HUES64 (cell line): ENCODE measurements around the gene ZNF746.

Experiments used
- H3K27ac ChIP-seq: 2 replicates; pipeline ENCODE4 v1.7.0; 2013; ENCODE audit warnings: low read depth, low read length, inconsistent platforms
- H3K27me3 ChIP-seq: 2 replicates; pipeline ENCODE4 v1.6.1; 2013; ENCODE audit warnings: mild to moderate bottlenecking, low read length; ENCODE audit not compliant: insufficient read depth
- H3K36me3 ChIP-seq: 2 replicates; pipeline ENCODE4 v1.6.1; 2013; ENCODE audit warnings: mild to moderate bottlenecking, low read length; ENCODE audit not compliant: insufficient read depth
- H3K4me1 ChIP-seq: 2 replicates; pipeline ENCODE4 v1.6.1; 2013; ENCODE audit warnings: mild to moderate bottlenecking, low read length, moderate library complexity; ENCODE audit not compliant: insufficient read depth
- H3K4me3 ChIP-seq: 2 replicates; pipeline ENCODE4 v1.5.1; 2013; ENCODE audit warnings: mild to moderate bottlenecking, low read length, moderate library complexity
- H3K9ac ChIP-seq: 2 replicates; pipeline ENCODE4 v1.6.1; 2013; ENCODE audit warnings: mild to moderate bottlenecking, low read depth, low read length
- H3K9me3 ChIP-seq: 2 replicates; pipeline ENCODE4 v1.6.1; 2013; ENCODE audit warnings: low read depth, low read length; ENCODE audit not compliant: insufficient read depth
- whole genome bisulfite sequencing: fragments of 150-250, 120-280 bp; methylation state at CpG from one replicate; pipeline ENCODE4 v1.1.7; 2013; ENCODE audit warnings: missing lambda C conversion rate; 5-methylcytosine and 5-hydroxymethylcytosine counted together

The ZNF746 gene

DNA sequence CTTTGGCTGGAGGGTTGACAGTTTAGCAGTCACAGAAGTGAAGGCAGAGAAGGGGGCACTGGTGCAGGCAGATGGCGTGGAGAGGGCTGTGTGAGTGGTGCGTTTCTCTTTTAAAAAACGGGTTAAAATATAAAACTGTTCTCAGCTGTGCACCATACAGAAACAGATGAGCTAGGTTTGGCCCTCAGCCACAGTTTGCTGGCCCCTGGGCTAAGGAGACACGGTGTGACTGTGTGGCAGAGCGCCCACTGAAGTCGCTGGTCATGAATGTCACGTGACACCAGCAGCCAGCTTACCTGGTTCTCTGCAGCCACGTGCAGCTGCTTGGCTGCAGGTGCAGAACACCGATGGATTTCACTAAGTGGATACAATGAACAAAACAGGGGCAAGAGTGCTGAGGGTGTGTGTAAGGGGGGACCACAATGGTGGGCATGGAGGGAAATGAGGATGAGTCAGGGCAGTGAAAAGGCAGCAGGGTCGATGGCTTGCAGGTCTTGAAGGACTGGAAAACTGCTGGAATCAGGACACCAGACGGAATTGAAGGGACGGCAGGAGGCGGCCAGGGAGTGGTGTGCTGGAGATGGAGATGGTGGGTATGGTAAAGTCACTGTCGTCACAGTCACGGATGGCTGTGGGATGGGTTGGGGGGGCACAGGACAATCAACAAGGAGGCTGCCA, 7.4 kb downstream of the ZNF746 start:
- no peak overlapping the region for H3K9ac ChIP-seq
- H3K4me1 ChIP-seq, result no peaks in the 10 kb centered on the region
- peaks cover 83% of the 10 kb centered on the region for H3K36me3 ChIP-seq
- H3K9me3 ChIP-seq, result no peaks in the 10 kb centered on the region
- WGBS, result 94% methylated on average over 15 of the region's 15 CpGs
- H3K27ac ChIP-seq, result no peak overlapping the region
- no peaks in the 10 kb centered on the region for H3K27me3 ChIP-seq
- H3K4me3 ChIP-seq, result no peak overlapping the region

DNA sequence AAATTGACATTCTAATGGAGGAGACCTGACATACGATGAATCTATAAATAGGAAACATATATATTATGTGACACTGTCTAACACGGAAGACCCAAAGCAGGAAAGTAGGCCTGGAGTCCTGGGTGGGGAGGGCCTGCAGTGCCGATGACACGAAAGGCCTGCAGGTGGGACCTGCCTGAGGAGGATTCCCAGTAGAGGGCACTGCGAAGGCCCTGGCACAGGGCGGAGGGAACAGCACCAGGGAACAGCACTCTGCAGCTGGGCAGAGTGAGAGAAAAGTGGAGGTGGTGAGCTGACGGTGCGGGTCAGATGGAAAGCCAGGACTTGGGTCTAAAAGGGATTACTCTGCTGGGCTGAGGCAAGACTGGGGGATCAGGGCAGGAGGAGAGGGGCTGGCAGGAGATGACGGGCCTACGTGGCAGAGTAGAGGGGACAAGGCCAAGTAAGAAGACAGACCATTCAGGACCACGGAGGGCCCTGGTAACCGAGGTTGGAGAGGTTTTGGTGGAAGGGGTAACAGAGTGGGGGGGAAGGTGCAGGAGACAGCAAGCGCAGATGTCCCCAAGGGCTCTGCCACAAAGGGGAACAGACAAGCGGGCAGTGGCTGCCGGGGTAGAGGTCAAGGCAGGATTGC, 8.1 kb downstream of the ZNF746 start:
- Histone ChIP-seq H3K9ac (no peak overlapping the region), H3K9me3 (no peaks in the 10 kb centered on the region), H3K4me3 (no peak overlapping the region), H3K27me3 (no peaks in the 10 kb centered on the region), H3K4me1 (no peaks in the 10 kb centered on the region), H3K27ac (no peak overlapping the region), H3K36me3 (peaks cover 89% of the 10 kb centered on the region)
- 90% methylated on average over 14 of the region's 15 CpGs for WGBS

DNA sequence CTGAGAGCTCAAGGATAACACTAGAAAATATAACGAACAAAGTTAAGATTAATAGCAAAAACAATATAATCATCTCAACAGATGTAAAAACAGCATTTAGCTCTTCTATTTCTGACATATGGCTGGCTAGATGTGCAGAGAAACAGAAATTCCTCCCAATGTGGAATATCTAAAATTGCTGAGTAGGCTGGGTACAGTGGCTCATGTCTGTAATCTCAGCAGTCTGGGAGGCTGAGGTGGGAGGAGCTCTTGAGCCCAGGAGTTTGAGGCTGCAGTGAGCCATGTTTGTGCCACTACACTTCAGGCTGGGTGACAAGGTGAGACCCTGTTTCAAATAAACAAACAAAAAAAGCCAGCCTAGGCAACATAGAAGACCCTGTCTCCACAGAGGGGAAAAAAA, 18.0 kb downstream of the ZNF746 start:
- WGBS, result 100% methylated on average over 1 of the region's 1 CpG
- Histone ChIP-seq H3K27me3 (no peaks in the 10 kb centered on the region), H3K4me1 (peaks cover 6% of the 10 kb centered on the region; the same call in 1 of the 2 replicates), H3K4me3 (no peak overlapping the region), H3K9me3 (peaks cover 17% of the 10 kb centered on the region), H3K9ac (no peak overlapping the region), H3K36me3 (peaks cover 41% of the 10 kb centered on the region), H3K27ac (no peak overlapping the region)

DNA sequence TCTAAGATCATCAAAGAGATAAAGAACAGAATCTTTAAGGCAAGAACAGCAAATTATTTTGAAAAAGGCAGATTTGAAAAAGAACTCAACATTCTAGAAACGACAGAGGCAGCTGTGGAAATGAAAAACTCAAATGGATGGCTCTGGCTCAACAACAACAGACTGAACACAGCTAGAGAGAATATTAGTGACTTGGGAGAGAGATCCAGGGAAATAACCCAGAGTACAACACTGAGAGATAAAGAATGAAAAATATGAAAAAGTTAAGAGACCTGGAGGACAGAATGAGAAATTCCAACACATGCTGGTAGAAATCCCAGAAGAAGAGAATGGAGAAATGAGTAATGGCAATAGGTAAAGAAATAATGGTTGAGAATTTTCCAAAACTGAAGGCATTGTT, 18.9 kb downstream of the ZNF746 start:
- Histone ChIP-seq H3K4me3 (no peak overlapping the region), H3K9ac (no peak overlapping the region), H3K9me3 (peaks cover 17% of the 10 kb centered on the region), H3K27ac (no peak overlapping the region), H3K27me3 (no peaks in the 10 kb centered on the region), H3K4me1 (peaks cover 6% of the 10 kb centered on the region; the same call in 1 of the 2 replicates), H3K36me3 (peaks cover 49% of the 10 kb centered on the region)
- WGBS, result 90% methylated on average over 1 of the region's 1 CpG

DNA sequence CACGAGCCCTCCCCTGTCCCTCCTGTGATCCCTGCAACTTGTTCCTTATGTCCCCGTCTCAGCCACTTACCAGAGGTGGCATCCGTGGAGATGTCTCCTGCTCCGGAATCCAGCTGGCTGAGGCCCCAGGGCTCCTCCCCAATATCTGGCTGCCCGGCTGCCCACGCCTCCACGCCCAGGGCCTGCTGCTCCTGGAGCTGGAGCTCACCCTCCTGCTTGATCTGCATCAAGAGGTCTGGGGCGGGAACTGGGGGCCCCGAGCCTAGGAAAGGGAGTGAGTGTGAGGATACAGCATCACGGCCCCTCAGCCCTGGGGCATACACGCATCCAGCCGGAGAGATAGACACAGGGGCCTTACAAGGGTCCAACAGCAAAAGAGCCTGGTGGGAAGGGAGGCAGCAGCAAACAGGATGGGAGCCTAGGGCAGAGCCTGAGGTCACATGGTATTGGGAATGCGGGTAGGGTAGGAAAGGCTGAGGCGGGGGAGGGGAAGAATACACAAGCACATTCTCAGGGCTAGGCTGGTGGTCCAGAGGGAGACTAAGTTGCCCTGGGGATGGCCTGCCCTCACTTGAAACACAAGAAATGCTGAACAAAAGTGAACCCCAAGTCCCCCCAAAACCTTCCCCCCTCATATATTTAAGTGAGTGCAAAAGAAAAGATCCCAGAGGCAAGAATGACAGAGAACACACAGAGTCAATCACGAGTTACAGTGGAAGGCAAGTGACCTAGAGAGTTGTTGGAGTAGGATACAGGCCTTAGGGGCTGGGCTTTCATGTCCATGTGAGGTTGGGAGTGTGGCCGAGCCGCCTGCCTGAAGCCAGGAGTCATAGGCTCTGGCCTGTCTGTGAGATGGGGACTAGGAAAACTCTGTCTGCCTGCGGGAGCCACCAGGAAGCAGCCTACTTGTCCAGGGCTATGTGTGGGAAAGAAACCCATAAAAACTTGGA, 19.8 kb downstream of the ZNF746 start:
- WGBS, result 86% methylated on average over 18 of the region's 18 CpGs

DNA sequence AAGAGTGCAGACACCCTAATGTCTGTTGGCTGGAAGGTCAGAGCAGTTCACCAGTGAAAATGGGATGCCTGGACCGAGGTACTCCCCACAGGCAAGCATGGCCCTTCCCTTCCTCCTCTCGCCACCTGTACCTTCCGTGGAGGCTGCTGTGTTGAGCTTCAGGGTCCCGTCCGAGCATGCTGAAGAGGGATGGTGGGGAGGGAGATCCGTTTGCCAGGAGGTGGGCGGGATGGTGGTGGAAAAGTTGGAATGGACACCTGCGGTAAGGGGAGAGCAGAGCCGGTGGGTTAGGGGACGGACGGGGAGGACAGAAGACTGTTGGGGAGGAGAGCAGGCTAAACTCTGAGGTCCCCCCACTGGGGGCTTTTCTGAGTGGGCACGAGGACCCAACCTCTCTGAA, 20.8 kb downstream of the ZNF746 start:
- H3K4me1 ChIP-seq, result peaks cover 6% of the 10 kb centered on the region; the same call in 1 of the 2 replicates
- H3K36me3 ChIP-seq, result peaks cover 60% of the 10 kb centered on the region
- H3K9me3 ChIP-seq, result peaks cover 17% of the 10 kb centered on the region
- no peak overlapping the region for H3K9ac ChIP-seq
- WGBS, result 95% methylated on average over 12 of the region's 12 CpGs
- no peak overlapping the region for H3K27ac ChIP-seq
- no peak overlapping the region for H3K4me3 ChIP-seq
- no peaks in the 10 kb centered on the region for H3K27me3 ChIP-seq

More for the DNA sequence above, 19.8 kb downstream of the ZNF746 start:
- Histone ChIP-seq H3K27ac (no peak overlapping the region), H3K36me3 (peaks cover 58% of the 10 kb centered on the region), H3K27me3 (no peaks in the 10 kb centered on the region), H3K9ac (no peak overlapping the region), H3K4me1 (peaks cover 6% of the 10 kb centered on the region; the same call in 1 of the 2 replicates), H3K4me3 (no peak overlapping the region), H3K9me3 (peaks cover 17% of the 10 kb centered on the region)

DNA sequence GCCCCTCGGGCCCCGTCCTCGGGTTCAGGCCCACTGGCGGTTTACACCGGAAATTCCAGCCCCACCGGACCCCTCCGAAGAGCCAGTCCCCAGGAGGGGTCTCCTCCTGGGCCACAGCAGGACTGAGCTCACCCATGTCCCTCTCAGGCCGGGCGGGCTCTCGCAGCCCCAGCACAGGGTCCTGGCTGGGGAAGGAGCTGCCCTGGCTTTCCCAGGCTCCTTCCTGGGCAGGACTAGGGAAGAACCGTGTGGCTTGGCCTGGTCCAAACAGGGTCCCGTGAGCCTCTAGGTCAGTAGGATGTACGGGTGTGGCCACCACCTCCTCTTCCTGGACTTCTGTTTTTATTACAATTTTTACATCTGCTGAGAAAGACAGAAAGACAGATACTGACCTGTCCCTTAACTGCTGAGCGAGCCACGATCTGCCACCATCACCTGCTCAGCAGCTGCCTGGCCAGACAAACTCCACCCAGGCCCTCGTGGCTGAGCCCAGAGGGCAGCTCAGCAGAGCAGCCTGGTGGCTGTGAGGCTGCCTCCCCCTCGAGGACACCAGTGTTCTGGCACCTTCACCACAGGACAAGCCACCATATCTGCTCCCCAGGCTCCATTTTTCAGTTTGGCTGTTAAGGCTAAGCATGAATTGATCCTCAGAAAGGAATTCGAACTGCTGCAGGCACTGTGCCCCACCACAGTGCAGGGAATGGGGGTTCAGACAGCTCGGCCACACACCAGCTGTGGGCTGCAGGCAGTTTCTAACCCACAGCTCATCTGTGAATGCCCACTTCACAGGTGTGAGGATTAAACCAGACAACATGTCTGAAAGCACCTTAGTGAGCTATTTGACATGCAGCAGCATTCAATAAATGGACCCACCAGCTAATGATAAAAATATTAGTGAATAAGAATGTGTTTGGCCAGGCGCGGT, 22.2 kb downstream of the ZNF746 start:
- Histone ChIP-seq H3K9ac (no peak overlapping the region), H3K9me3 (peaks cover 17% of the 10 kb centered on the region), H3K27ac (no peak overlapping the region), H3K4me1 (peaks cover 6% of the 10 kb centered on the region; the same call in 1 of the 2 replicates), H3K36me3 (peaks cover 58% of the 10 kb centered on the region), H3K4me3 (no peak overlapping the region), H3K27me3 (no peaks in the 10 kb centered on the region)
- WGBS, result 95% methylated on average over 21 of the region's 21 CpGs

DNA sequence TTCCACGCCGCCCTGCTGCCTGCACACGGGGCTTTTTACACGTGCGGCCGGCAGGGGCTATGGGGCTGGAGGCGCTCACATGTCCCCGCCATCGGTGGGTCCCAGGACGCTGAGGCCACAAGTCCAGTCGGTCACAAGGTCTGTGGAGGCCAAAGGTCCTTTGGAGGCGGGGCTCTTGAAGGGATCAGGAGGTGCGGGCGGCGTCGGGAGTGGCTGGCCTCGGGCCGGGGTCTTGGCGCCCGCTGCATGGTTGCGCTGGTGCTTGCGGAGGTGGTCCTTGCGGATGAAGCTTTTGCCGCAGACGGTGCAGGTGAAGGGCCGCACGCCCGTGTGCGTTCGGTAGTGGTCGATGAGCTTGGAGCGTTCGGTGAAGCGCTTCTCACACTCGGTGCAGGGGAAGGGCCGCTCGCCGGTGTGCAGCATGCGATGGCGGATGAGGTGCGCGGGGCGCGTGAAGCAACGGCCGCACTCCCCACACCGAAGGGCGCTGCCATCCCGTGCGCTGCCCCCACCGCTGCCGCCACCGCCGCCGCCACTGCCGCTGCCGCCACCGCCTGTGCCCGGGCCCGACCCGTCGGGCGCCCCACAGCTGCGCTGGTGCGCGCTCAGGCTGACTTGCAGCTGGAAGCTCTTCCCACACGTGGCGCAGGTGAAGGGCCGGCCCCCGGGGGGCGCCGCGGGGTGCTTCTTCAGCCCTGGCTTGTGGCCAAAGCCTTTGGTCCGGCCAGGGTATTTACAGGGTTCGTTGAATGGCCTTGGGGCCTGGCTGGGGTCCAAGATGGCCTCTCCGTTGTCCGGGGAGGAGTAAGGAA, 23.1 kb downstream of the ZNF746 start:
- Histone ChIP-seq H3K27ac (no peak overlapping the region), H3K4me3 (no peak overlapping the region), H3K9me3 (peaks cover 11% of the 10 kb centered on the region), H3K4me1 (peaks cover 6% of the 10 kb centered on the region; the same call in 1 of the 2 replicates), H3K27me3 (no peaks in the 10 kb centered on the region), H3K36me3 (peaks cover 51% of the 10 kb centered on the region), H3K9ac (no peak overlapping the region)
- WGBS, result 97% methylated on average over 77 of the region's 77 CpGs

DNA sequence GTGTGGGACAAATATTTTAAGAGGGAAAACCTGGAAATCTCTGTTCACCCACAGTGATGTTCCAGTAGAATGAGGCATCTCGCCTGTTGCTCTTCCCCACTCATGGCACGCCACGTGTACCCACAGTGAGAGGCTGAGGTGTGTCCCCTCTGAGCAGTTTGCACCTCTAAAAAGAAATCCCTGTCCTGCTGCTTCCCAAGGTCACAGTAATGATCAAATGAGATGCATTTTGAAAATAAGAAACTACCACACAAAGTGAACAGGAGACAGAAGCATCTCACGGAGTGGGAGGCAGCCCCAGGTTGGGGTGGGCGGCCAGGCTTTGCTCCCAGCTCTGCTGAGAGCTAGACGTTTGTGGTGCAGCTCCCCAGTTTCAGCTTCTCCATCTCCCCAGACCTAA, 24.4 kb downstream of the ZNF746 start:
- H3K9ac ChIP-seq, result no peak overlapping the region
- WGBS, result 95% methylated on average over 6 of the region's 6 CpGs
- H3K4me1 ChIP-seq, result peaks cover 6% of the 10 kb centered on the region; the same call in 1 of the 2 replicates
- H3K36me3 ChIP-seq, result peaks cover 41% of the 10 kb centered on the region
- no peaks in the 10 kb centered on the region for H3K27me3 ChIP-seq
- no peak overlapping the region for H3K4me3 ChIP-seq
- no peaks in the 10 kb centered on the region for H3K9me3 ChIP-seq
- H3K27ac ChIP-seq, result no peak overlapping the region
